GM12891 (cell line): ENCODE data around the gene DPH6.

Experiments used
- DNase-seq: peaks from one replicate; pipeline ENCODE4 v3.0.0; 2011; ENCODE audit warnings: low spot score; ENCODE audit not compliant: insufficient read length
- FAIRE-seq: peaks from 2 replicates; lab custom pipeline; 2011; peaks lifted over from hg19 to GRCh38; lab: Jason Lieb, UNC
- PAX5 ChIP-seq: IDR thresholded peaks from 2 replicates; pipeline ENCODE4 v1.6.1; 2011; ENCODE audit warnings: low read length, moderate library complexity, mild to moderate bottlenecking; ENCODE audit not compliant: insufficient read depth, severe bottlenecking
- POLR2A ChIP-seq: IDR thresholded peaks from 2 replicates; pipeline ENCODE4 v1.6.1; 2011; ENCODE audit warnings: low read depth, low read length, control low read depth
- POLR2AphosphoS5 ChIP-seq: IDR thresholded peaks from 2 replicates; pipeline ENCODE4 v1.6.1; 2011; ENCODE audit warnings: low read depth, low read length, control low read depth
- POU2F2 ChIP-seq: IDR thresholded peaks from 2 replicates; pipeline ENCODE4 v1.6.1; 2011; ENCODE audit warnings: low read depth, mild to moderate bottlenecking, control low read depth, low read length, moderate library complexity
- SPI1 ChIP-seq: IDR thresholded peaks from 2 replicates; pipeline ENCODE4 v1.6.1; 2011; ENCODE audit warnings: low read depth, low read length, control low read depth
- TAF1 ChIP-seq: IDR thresholded peaks from 2 replicates; pipeline ENCODE4 v1.6.1; 2011; ENCODE audit warnings: low read depth, low read length, control low read depth

Gene DPH6

GRCh38 chr15:35560870-35561269, 14.9 kb upstream of the DPH6 start:
- FAIRE-seq (no peak), DNase-seq (no peak)
- no peak for TF ChIP-seq PAX5
- TF ChIP-seq POU2F2, result no peak
- TF ChIP-seq POLR2A, result no peak
- TF ChIP-seq TAF1, result no peak
- no peak for TF ChIP-seq SPI1
- no peak for TF ChIP-seq POLR2AphosphoS5

GRCh38 chr15:35560258-35560657, 14.3 kb upstream of the DPH6 start:
- FAIRE-seq (no peak), DNase-seq (no peak)
- TF ChIP-seq TAF1 (no peak), POU2F2 (no peak), POLR2AphosphoS5 (no peak)

- FAIRE-seq, result no peak
- TF ChIP-seq POLR2A, result no peak
- no peak for TF ChIP-seq PAX5
- no peak for TF ChIP-seq TAF1
- TF ChIP-seq POLR2AphosphoS5, result no peak
- no peak for TF ChIP-seq SPI1
- TF ChIP-seq POU2F2, result no peak
- no peak for DNase-seq
Measured at GRCh38 chr15:35559683-35560082, 13.7 kb upstream of the DPH6 start.

GRCh38 chr15:35557544-35557943, 11.6 kb upstream of the DPH6 start:
- no peak for FAIRE-seq
- TF ChIP-seq POU2F2 (no peak), TAF1 (no peak), POLR2AphosphoS5 (no peak), SPI1 (no peak), PAX5 (no peak), POLR2A (no peak)
- no peak for DNase-seq

GRCh38 chr15:35557012-35557411, 11.0 kb upstream of the DPH6 start:
- TF ChIP-seq POU2F2, result no peak
- no peak for TF ChIP-seq POLR2AphosphoS5
- no peak for TF ChIP-seq SPI1
- no peak for TF ChIP-seq POLR2A
- no peak for TF ChIP-seq TAF1
- no peak for TF ChIP-seq PAX5
- FAIRE-seq (no peak), DNase-seq (no peak)

GRCh38 chr15:35555244-35555643, 9.3 kb upstream of the DPH6 start:
- no peak for DNase-seq
- FAIRE-seq, result no peak
- TF ChIP-seq TAF1 (no peak), POLR2AphosphoS5 (no peak), POLR2A (no peak), SPI1 (no peak), PAX5 (no peak), POU2F2 (no peak)

GRCh38 chr15:35550957-35551356, 5.0 kb upstream of the DPH6 start:
- DNase-seq, result no peak
- FAIRE-seq, result no peak
- TF ChIP-seq TAF1 (no peak), POU2F2 (no peak), POLR2A (no peak), POLR2AphosphoS5 (no peak), SPI1 (no peak), PAX5 (no peak)

- no peak for DNase-seq
- no peak for FAIRE-seq
- TF ChIP-seq POLR2AphosphoS5 (no peak), POU2F2 (no peak), POLR2A (no peak), PAX5 (no peak), SPI1 (no peak), TAF1 (no peak)
Measured at GRCh38 chr15:35549567-35549966, 3.6 kb upstream of the DPH6 start.

- DNase-seq, result no peak
- FAIRE-seq, result no peak
Measured at GRCh38 chr15:35548435-35548834, 2.5 kb upstream of the DPH6 start.

GRCh38 chr15:35547775-35548364, 1.9 kb upstream of the DPH6 start:
- no peak for DNase-seq
- TF ChIP-seq POLR2AphosphoS5 (no peak), POU2F2 (peak; percentile 51; the same call in 1 of the 2 replicates), TAF1 (no peak), POLR2A (no peak), PAX5 (no peak), SPI1 (no peak)
- no peak for FAIRE-seq

More at GRCh38 chr15:35548435-35548834, 2.5 kb upstream of the DPH6 start:
- TF ChIP-seq POLR2A (no peak), SPI1 (no peak), PAX5 (no peak), POLR2AphosphoS5 (no peak), TAF1 (no peak), POU2F2 (no peak)
